Spinal cord (tissue), 10 donors: ENCODE measurements around the gene SEC31B. TPM values are rescaled to one million over a fixed set of nuclear protein-coding genes. Genes with fewer than 3 reads are reported as not detected.

Experiments
- DNase-seq, 6 donors: peaks; one replicate each; pipeline versions ENCODE4 v3.0.0 to v3.0.0-alpha.2; 2013 to 2015; ENCODE audit warnings: low spot score in 6 of 6, low read depth in 4 of 6
- H3K27ac ChIP-seq: one replicate; pipeline ENCODE4 v1.5.1; 2013; ENCODE audit warnings: low read depth, low read length, control low read depth
- H3K27me3 ChIP-seq: one replicate; pipeline ENCODE4 v1.6.1; 2013; ENCODE audit warnings: low read length; ENCODE audit not compliant: control insufficient read depth, insufficient read depth
- H3K36me3 ChIP-seq: one replicate; pipeline ENCODE4 v1.6.1; 2013; ENCODE audit warnings: low read length; ENCODE audit not compliant: control insufficient read depth, insufficient read depth
- H3K4me1 ChIP-seq: one replicate; pipeline ENCODE4 v1.6.1; 2013; ENCODE audit warnings: low read length; ENCODE audit not compliant: control insufficient read depth, insufficient read depth
- H3K4me3 ChIP-seq: one replicate; pipeline ENCODE4 v1.5.1; 2013; ENCODE audit warnings: low read depth, low read length, control low read depth
- H3K9me3 ChIP-seq: one replicate; pipeline ENCODE4 v1.6.1; 2013; ENCODE audit warnings: low read length; ENCODE audit not compliant: control insufficient read depth, insufficient read depth
- WGBS: methylation state at CpG from one replicate; pipeline ENCODE4 v1.1.5; 2013; ENCODE audit warnings: missing lambda C conversion rate; ENCODE audit not compliant: insufficient coverage; 5-methylcytosine and 5-hydroxymethylcytosine counted together
- polyA plus RNA-seq, 2 donors: library from polyadenylated mRNA; unstranded; fragments of 120-200 nt; gene quantifications; one replicate each; pipeline ENCODE4 v1.2.1, GENCODE V29; 2013; ENCODE audit not compliant: insufficient read length in 2 of 2
- total RNA-seq, 2 donors: library from RNA; depleted of rRNA in 1 of 2; stranded (reverse); fragments of 120-200 nt in 1 of 2; fragments of >200 nt in 1 of 2; gene quantifications; one replicate each; pipeline versions ENCODE4 v1.2.3 to v1.2.4, GENCODE V29; 2013 to 2014
- donor health status: healthy.

The SEC31B gene
- total and polyA plus RNA-seq, 4 donors: 6.4 to 38.4 (median 17.2) TPM

- Histone ChIP-seq H3K4me1 (peaks cover 15% of the 10 kb centered on the region), H3K27me3 (peaks cover 26% of the 10 kb centered on the region), H3K9me3 (no peaks in the 10 kb centered on the region), H3K27ac (no peak overlapping the region), H3K36me3 (peaks cover 7% of the 10 kb centered on the region), H3K4me3 (no peak overlapping the region)
- DNase-seq: no peak
- no CpG with 5 or more reads among the region's 1 CpG for WGBS
Measured at GRCh38 chr10:100560248-100560647, 40.6 kb upstream of the SEC31B start.

GRCh38 chr10:100554902-100555301 is 35.2 kb upstream of the SEC31B start:
- Histone ChIP-seq H3K9me3 (no peaks in the 10 kb centered on the region), H3K4me3 (no peak overlapping the region), H3K4me1 (no peaks in the 10 kb centered on the region), H3K27ac (no peak overlapping the region), H3K36me3 (peaks cover 9% of the 10 kb centered on the region), H3K27me3 (no peaks in the 10 kb centered on the region)
- 100% methylated on average over 1 of the region's 2 CpGs for WGBS
- DNase-seq: no peak

GRCh38 chr10:100553929-100554328 is 34.3 kb upstream of the SEC31B start:
- no peaks in the 10 kb centered on the region for H3K9me3 ChIP-seq
- H3K27me3 ChIP-seq: no peaks in the 10 kb centered on the region
- H3K27ac ChIP-seq: no peak overlapping the region
- DNase-seq: no peak
- H3K4me3 ChIP-seq: no peak overlapping the region
- no CpG with 5 or more reads among the region's 3 CpGs for WGBS
- H3K36me3 ChIP-seq: peaks cover 16% of the 10 kb centered on the region
- no peaks in the 10 kb centered on the region for H3K4me1 ChIP-seq

GRCh38 chr10:100551738-100552137 is 32.1 kb upstream of the SEC31B start:
- Histone ChIP-seq H3K4me1 (no peaks in the 10 kb centered on the region), H3K27ac (no peak overlapping the region), H3K9me3 (no peaks in the 10 kb centered on the region), H3K4me3 (no peak overlapping the region), H3K36me3 (peaks cover 34% of the 10 kb centered on the region), H3K27me3 (no peaks in the 10 kb centered on the region)
- no peak for DNase-seq
- WGBS: no CpG with 5 or more reads among the region's 5 CpGs

- H3K9me3 ChIP-seq: no peaks in the 10 kb centered on the region
- no peak overlapping the region for H3K4me3 ChIP-seq
- no peaks in the 10 kb centered on the region for H3K27me3 ChIP-seq
- H3K4me1 ChIP-seq: no peaks in the 10 kb centered on the region
- H3K27ac ChIP-seq: no peak overlapping the region
- H3K36me3 ChIP-seq: peaks cover 39% of the 10 kb centered on the region
- WGBS: no CpG with 5 or more reads among the region's 4 CpGs
- peak in 1 of 6 donors; percentile 29 for DNase-seq
Measured at GRCh38 chr10:100551196-100551595, 31.5 kb upstream of the SEC31B start.

GRCh38 chr10:100544950-100545349 is 25.3 kb upstream of the SEC31B start:
- Histone ChIP-seq H3K4me1 (no peaks in the 10 kb centered on the region), H3K4me3 (no peak overlapping the region), H3K27ac (no peak overlapping the region), H3K9me3 (no peaks in the 10 kb centered on the region), H3K27me3 (no peaks in the 10 kb centered on the region), H3K36me3 (peaks cover 66% of the 10 kb centered on the region)
- WGBS: no CpG with 5 or more reads among the region's 5 CpGs
- DNase-seq: no peak

GRCh38 chr10:100537475-100537874 is 17.8 kb upstream of the SEC31B start:
- Histone ChIP-seq H3K36me3 (peaks cover 30% of the 10 kb centered on the region), H3K27me3 (no peaks in the 10 kb centered on the region), H3K9me3 (no peaks in the 10 kb centered on the region), H3K4me3 (no peak overlapping the region), H3K4me1 (peaks cover 4% of the 10 kb centered on the region), H3K27ac (no peak overlapping the region)
- DNase-seq: no peak
- 79% methylated on average over 4 of the region's 4 CpGs for WGBS

- Histone ChIP-seq H3K9me3 (no peaks in the 10 kb centered on the region), H3K4me3 (peak within 1 kb of the TSS; percentile 71), H3K4me1 (peaks cover 4% of the 10 kb centered on the region), H3K27me3 (no peaks in the 10 kb centered on the region), H3K27ac (peak within 1 kb of the TSS; percentile 35), H3K36me3 (peaks cover 17% of the 10 kb centered on the region)
- WGBS: under 1% methylated on average over 35 of the region's 35 CpGs
- DNase-seq: peak; percentile 86 to 99 (median 92)
Measured at GRCh38 chr10:100535715-100536353, 16.2 kb upstream of the SEC31B start, which contains the start of gene HIF1AN. Gene HIF1AN, plus strand, starts transcription at chr10:100535943. Its CDS starts 16 bp downstream, at chr10:100535959.

GRCh38 chr10:100535338-100535714 is 15.7 kb upstream of the SEC31B start:
- H3K27me3 ChIP-seq: no peaks in the 10 kb centered on the region
- H3K4me3 ChIP-seq: peak overlapping the region; percentile 71
- peaks cover 12% of the 10 kb centered on the region for H3K36me3 ChIP-seq
- no peaks in the 10 kb centered on the region for H3K9me3 ChIP-seq
- H3K4me1 ChIP-seq: peaks cover 4% of the 10 kb centered on the region
- WGBS: 0% methylated on average over 2 of the region's 4 CpGs
- no peak for DNase-seq
- H3K27ac ChIP-seq: peak overlapping the region; percentile 35

- peaks cover 4% of the 10 kb centered on the region for H3K4me1 ChIP-seq
- no peak for DNase-seq
- H3K36me3 ChIP-seq: peaks cover 8% of the 10 kb centered on the region
- no peak overlapping the region for H3K27ac ChIP-seq
- no peaks in the 10 kb centered on the region for H3K9me3 ChIP-seq
- WGBS: 100% methylated on average over 2 of the region's 2 CpGs
- no peaks in the 10 kb centered on the region for H3K27me3 ChIP-seq
- H3K4me3 ChIP-seq: no peak overlapping the region
Measured at GRCh38 chr10:100534726-100535125, 15.1 kb upstream of the SEC31B start.
